HCT116 (cell line): Measurements from ENCODE around the gene DELE1. TPM values are rescaled to one million over a fixed set of nuclear protein-coding genes. Genes with fewer than 3 reads are reported as not detected.

Experiments
- ATAC-seq: fragments of 200-7000 bp; cut with Tn5 transposase; 2 replicates; pipeline ENCODE4 v1.9.1; 2020; ENCODE audit warnings: mild to moderate bottlenecking, moderate library complexity
- BruUV-seq: library from RNA; stranded (reverse); fragments of 400-500 nt; replicated peaks from 2 replicates; lab custom pipeline; 2021; lab: Mats Ljungman, UMichigan
- CTCF ChIA-PET: fragments of 300-600 bp; sonication (Branson Sonifier 250); formaldehyde crosslinking; loops from one replicate; lab custom pipeline; 2021; ENCODE audit warnings: antibody characterized with exemption; lab: Charles Lee
- POLR2A ChIA-PET: fragments of 300-600, 350-600 bp; sonication (Branson Sonifier 250); formaldehyde crosslinking; loops from one replicate; lab custom pipeline; 2021; ENCODE audit warnings: antibody characterized with exemption; lab: Charles Lee
- RAD21 ChIA-PET, 2 experiments: fragments of 300-600 bp; sonication (Branson Sonifier 250); formaldehyde crosslinking; loops; one replicate each; lab custom pipeline; 2023; ENCODE audit warnings: low total read pairs in 2 of 2; ENCODE audit not compliant: uncharacterized antibody in 2 of 2, unreplicated experiment in 2 of 2, low non-redundant PET in 1 of 2; lab: Charles Lee
- DNase-seq: peaks from one replicate; pipeline ENCODE4 v3.0.0-alpha.2; 2010; ENCODE audit warnings: low read depth, low spot score
- H2AFZ ChIP-seq: fragments of 200-600 bp; shearing (Covaris generic), sonication (generic); 2 replicates; pipeline ENCODE4 v1.6.1; 2017; ENCODE audit warnings: low read depth, mixed run types, mixed read lengths, antibody characterized with exemption, low read length; ENCODE audit not compliant: poor library complexity, severe bottlenecking
- H3K27ac ChIP-seq: 2 replicates; pipeline ENCODE4 v1.5.1; 2012; ENCODE audit warnings: low read depth, low read length
- H3K27me3 ChIP-seq: fragments of 200-600 bp; sonication (generic); 2 replicates; pipeline ENCODE4 v1.6.1; 2016; ENCODE audit warnings: mixed run types, low read length, mixed read lengths; ENCODE audit not compliant: insufficient read depth
- H3K36me3 ChIP-seq, 2 experiments: fragments of 200-500 bp in 1 of 2; fragments of 200-600 bp in 1 of 2; sonication (Bioruptor generic) in 1 of 2; sonication (generic) in 1 of 2; 2 replicates each; pipeline versions ENCODE4 v1.5.1 to v1.6.1; 2014 to 2016; ENCODE audit warnings: low read length in 2 of 2, inconsistent platforms in 1 of 2, mixed read lengths in 1 of 2, mixed run types in 1 of 2; ENCODE audit not compliant: insufficient read depth in 2 of 2, control insufficient read depth in 1 of 2
- H3K4me1 ChIP-seq, 2 experiments: fragments of 200-600 bp in 1 of 2; sonication (generic) in 1 of 2; 2 replicates each; pipeline versions ENCODE4 v1.5.1 to v1.6.1; 2012 to 2017; ENCODE audit warnings: low read length in 2 of 2, inconsistent platforms in 1 of 2, mild to moderate bottlenecking in 1 of 2, mixed read lengths in 1 of 2, mixed run types in 1 of 2, moderate library complexity in 1 of 2; ENCODE audit not compliant: insufficient read depth in 2 of 2, control insufficient read depth in 1 of 2
- H3K4me2 ChIP-seq: fragments of 200-600 bp; sonication (generic); 2 replicates; pipeline ENCODE4 v1.6.1; 2017; ENCODE audit warnings: mixed run types, low read length, mixed read lengths
- H3K4me3 ChIP-seq, 2 experiments: fragments of 200-600 bp in 1 of 2; sonication (generic) in 1 of 2; replicated peaks in 1 of 2; 2 replicates each; pipeline ENCODE4 v1.5.1; 2011 to 2016; ENCODE audit warnings: low read length in 2 of 2, control low read depth in 1 of 2, low read depth in 1 of 2, mild to moderate bottlenecking in 1 of 2, mixed read lengths in 1 of 2, mixed run types in 1 of 2
- H3K79me2 ChIP-seq: fragments of 200-600 bp; sonication (generic); 2 replicates; pipeline ENCODE4 v1.6.1; 2017; ENCODE audit warnings: mild to moderate bottlenecking, mixed run types, low read length, moderate library complexity, mixed read lengths; ENCODE audit not compliant: insufficient read depth
- H3K9ac ChIP-seq: fragments of 200-600 bp; sonication (generic); 2 replicates; pipeline ENCODE4 v1.6.1; 2016; ENCODE audit warnings: low read length, mixed read lengths
- H3K9me2 ChIP-seq: fragments of 200-600 bp; sonication (generic), shearing (Covaris generic); 2 replicates; pipeline ENCODE4 v1.6.1; 2017; ENCODE audit warnings: mixed run types, mild to moderate bottlenecking, moderate library complexity; ENCODE audit not compliant: insufficient read depth
- H3K9me3 ChIP-seq, 2 experiments: fragments of 200-500 bp in 1 of 2; fragments of 200-600 bp in 1 of 2; sonication (Bioruptor generic) in 1 of 2; sonication (generic) in 1 of 2; 2 replicates each; pipeline ENCODE4 v1.6.1; 2014 to 2017; ENCODE audit warnings: low read length in 2 of 2, mixed read lengths in 2 of 2, inconsistent platforms in 1 of 2, low read depth in 1 of 2, mild to moderate bottlenecking in 1 of 2, mixed run types in 1 of 2, moderate library complexity in 1 of 2; ENCODE audit not compliant: control insufficient read depth in 1 of 2, insufficient read depth in 1 of 2
- H4K20me1 ChIP-seq: fragments of 200-600 bp; sonication (generic), shearing (Covaris generic); 2 replicates; pipeline ENCODE4 v1.6.1; 2017; ENCODE audit warnings: mixed run types, mild to moderate bottlenecking, moderate library complexity; ENCODE audit not compliant: insufficient read depth
- ATF3 ChIP-seq: IDR thresholded peaks from 2 replicates; pipeline ENCODE4 v1.6.1; 2012
- CBX3 ChIP-seq: IDR thresholded peaks from 2 replicates; pipeline ENCODE4 v1.6.1; 2012; ENCODE audit warnings: low read depth
- CEBPB ChIP-seq: IDR thresholded peaks from 2 replicates; pipeline ENCODE4 v1.6.1; 2012; ENCODE audit warnings: low read depth
- CTCF ChIP-seq, 3 experiments: fragments of 200-600 bp in 1 of 3; sonication (generic) in 1 of 3; IDR thresholded peaks in 2 of 3; conservative IDR thresholded peaks in 1 of 3; 2 replicates each; pipeline ENCODE4 v1.5.1; 2012 to 2017; ENCODE audit warnings: low read depth in 2 of 3, low read length in 2 of 3, antibody characterized with exemption in 1 of 3, borderline replicate concordance in 1 of 3, control low read depth in 1 of 3, mild to moderate bottlenecking in 1 of 3, mixed read lengths in 1 of 3, mixed run types in 1 of 3, moderate library complexity in 1 of 3; ENCODE audit not compliant: insufficient read depth in 1 of 3
- ELF1 ChIP-seq: IDR thresholded peaks from 2 replicates; pipeline ENCODE4 v1.6.1; 2012; ENCODE audit warnings: low read depth, borderline replicate concordance
- EZH2 ChIP-seq: fragments of 200-600 bp; sonication (generic); IDR thresholded peaks from 2 replicates; pipeline ENCODE4 v1.6.1; 2017; ENCODE audit warnings: antibody characterized with exemption, mixed run types
- EZH2phosphoT487 ChIP-seq: fragments of 200-600 bp; IDR thresholded peaks from 2 replicates; pipeline ENCODE4 v1.6.1; 2018; ENCODE audit warnings: antibody characterized with exemption, borderline replicate concordance
- FOSL1 ChIP-seq: IDR thresholded peaks from 2 replicates; pipeline ENCODE4 v1.6.1; 2012; ENCODE audit warnings: low read depth
- MAX ChIP-seq: IDR thresholded peaks from 2 replicates; pipeline ENCODE4 v1.6.1; 2012
- POLR2A ChIP-seq: IDR thresholded peaks from 2 replicates; pipeline ENCODE4 v1.7.0; 2011; ENCODE audit warnings: borderline replicate concordance; ENCODE audit not compliant: insufficient read depth, insufficient read length; ENCODE audit errors: extremely low read depth
- POLR2AphosphoS5 ChIP-seq: IDR thresholded peaks from 2 replicates; pipeline ENCODE4 v1.6.1; 2011; ENCODE audit warnings: mild to moderate bottlenecking, low read depth, low read length, moderate library complexity
- RAD21 ChIP-seq: IDR thresholded peaks from 2 replicates; pipeline ENCODE4 v1.6.1; 2012; ENCODE audit warnings: low read depth, mild to moderate bottlenecking
- REST ChIP-seq: IDR thresholded peaks from 2 replicates; pipeline ENCODE4 v1.6.1; 2012; ENCODE audit warnings: low read depth
- SIN3A ChIP-seq: IDR thresholded peaks from 2 replicates; pipeline ENCODE4 v1.6.1; 2012; ENCODE audit warnings: low read depth
- SP1 ChIP-seq: IDR thresholded peaks from 2 replicates; pipeline ENCODE4 v1.6.1; 2012; ENCODE audit warnings: low read depth
- ZFX ChIP-seq: fragments of 450-650 bp; IDR thresholded peaks from 2 replicates; pipeline ENCODE4 v1.6.1; 2017
- ZNF274 ChIP-seq: fragments of 200-500 bp; sonication (Bioruptor generic); IDR thresholded peaks from 2 replicates; pipeline ENCODE4 v1.6.1; 2014; ENCODE audit warnings: mild to moderate bottlenecking, low read depth, low read length, inconsistent platforms
- intact Hi-C: fragments of 100-400 bp; cut with micrococcal nuclease; formaldehyde crosslinking; loops from 2 replicates; pipeline ENCODE4 v1.10.0; 2022
- total RNA-seq: library from RNA; stranded (reverse); gene quantifications from one replicate; pipeline ENCODE4 v1.2.1, GENCODE V29; 2021; ENCODE audit not compliant: unreplicated experiment

The DELE1 gene
- total RNA-seq, 1 experiment from 2014 or later, result 74.1 TPM

- TF ChIP-seq REST, result no peak
- TF ChIP-seq EZH2, result no peak
- no peak for TF ChIP-seq CBX3
- no peak for TF ChIP-seq FOSL1
- TF ChIP-seq CTCF (IDR thresholded peaks at IDR 0.05 in 2 of 3, conservative IDR thresholded peaks at IDR 0.05 in 1 of 3; ENCODE audit: borderline replicate concordance in 1 of 3, insufficient read depth in 1 of 3, low read depth in 2 of 3, low read length in 2 of 3), result no peak
- TF ChIP-seq ZFX, result no peak
These were observed 21.9 kb downstream of the DELE1 start (continued) for GRCh38 chr5:141945511-141946051.

- TF ChIP-seq EZH2phosphoT487, result no peak
- TF ChIP-seq ELF1, result no peak
- TF ChIP-seq RAD21, result no peak
- TF ChIP-seq SP1, result no peak
- no peak for TF ChIP-seq POLR2AphosphoS5
- TF ChIP-seq MAX, result no peak
- TF ChIP-seq EZH2, result no peak
- TF ChIP-seq ZNF274, result no peak
- no peak for TF ChIP-seq ATF3
- TF ChIP-seq POLR2A, result no peak
- TF ChIP-seq SIN3A, result no peak
- TF ChIP-seq CEBPB, result no peak
- no peak overlapping the region for H3K27ac ChIP-seq
- no peaks in the 10 kb centered on the region for H3K4me1 ChIP-seq
- intact Hi-C loops, result no loop called here
- BruUV-seq, result no TSS peak
- DNase-seq (no peak), ATAC-seq (no peak)
- no peak overlapping the region for H3K9ac ChIP-seq
- no peaks in the 10 kb centered on the region for H3K9me2 ChIP-seq
- H3K4me3 ChIP-seq, result no peak overlapping the region
- no peaks in the 10 kb centered on the region for H3K36me3 ChIP-seq
- CTCF ChIA-PET, result no interaction called here
- H3K9me3 ChIP-seq, result no peaks in the 10 kb centered on the region
- RAD21 ChIA-PET, result no interaction called here
- no peak overlapping the region for H3K4me2 ChIP-seq
- H3K27me3 ChIP-seq, result no peaks in the 10 kb centered on the region
- POLR2A ChIA-PET, result no interaction called here
- H3K79me2 ChIP-seq, result no peaks in the 10 kb centered on the region
- H2AFZ ChIP-seq, result no peak overlapping the region
- H4K20me1 ChIP-seq, result no peaks in the 10 kb centered on the region
These were observed 23.6 kb downstream of the DELE1 start for GRCh38 chr5:141947316-141947715.
